GM12801 (cell line): ENCODE measurements around the gene HAND2.

Source experiments
- CTCF ChIP-seq: IDR thresholded peaks from one replicate; pipeline ENCODE4 v1.5.1; 2011; ENCODE audit warnings: control low read depth; ENCODE audit not compliant: insufficient read length; ENCODE audit errors: extremely low read depth

HAND2 gene

DNA sequence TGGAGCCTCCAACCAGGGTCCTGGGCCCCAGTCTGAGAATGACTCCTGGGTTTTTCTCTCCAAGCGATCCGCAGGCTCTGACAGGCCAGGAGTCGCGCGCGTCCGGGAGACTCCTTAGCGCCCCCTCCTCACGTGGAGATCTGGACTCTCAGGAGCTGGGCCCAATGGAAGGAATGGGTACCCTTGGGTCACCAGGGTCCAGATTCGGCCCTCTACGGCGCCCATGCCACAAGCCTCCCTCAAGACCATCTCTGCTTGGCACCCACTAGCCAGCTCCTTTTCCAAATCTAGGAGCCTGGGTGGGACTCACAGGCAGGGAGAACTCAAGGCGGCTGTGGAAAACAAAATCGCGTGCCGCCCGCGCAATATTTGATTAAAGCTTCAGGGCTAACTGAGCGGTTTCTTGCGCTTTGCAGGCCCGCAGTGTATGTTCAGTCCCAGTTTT is 7.1 kb downstream of the HAND2 start:
- TF ChIP-seq CTCF, result no peak

- no peak for TF ChIP-seq CTCF
Measured at GRCh38 chr4:173522160-173522950, 7.7 kb downstream of the HAND2 start.

DNA sequence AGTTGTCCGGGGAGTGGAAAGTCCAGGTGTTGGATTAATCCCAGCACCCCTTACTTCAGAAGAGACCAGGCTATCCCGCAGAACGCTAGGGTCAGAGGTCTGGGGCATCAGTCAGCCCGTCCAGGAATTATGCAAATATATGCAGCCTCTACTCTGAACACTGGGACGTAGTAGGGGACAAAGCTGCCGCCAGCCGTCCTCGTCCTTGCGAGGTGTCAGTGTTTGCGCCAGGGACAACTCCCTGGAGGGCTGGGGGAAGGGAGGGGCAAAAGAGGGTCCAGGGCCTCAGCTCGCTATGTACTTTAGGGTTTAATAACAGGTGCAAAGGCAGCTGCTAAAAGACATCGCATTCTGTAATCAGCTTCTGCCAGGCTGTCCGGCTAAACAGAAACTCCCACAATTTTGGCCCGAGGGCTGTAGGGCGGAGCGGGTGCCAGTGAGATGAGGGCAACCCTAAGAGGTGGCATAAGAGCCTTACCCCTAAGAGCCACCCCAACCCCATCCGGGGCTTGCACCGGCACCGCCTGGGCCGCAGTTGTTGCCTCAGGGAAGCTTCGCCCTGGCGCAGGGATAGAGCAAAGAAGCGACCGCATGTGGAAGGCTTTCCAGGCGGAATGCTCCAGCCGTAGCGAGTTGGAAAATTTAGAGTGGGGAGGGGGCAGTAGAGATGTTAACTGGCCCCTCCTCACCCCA is 8.4 kb downstream of the HAND2 start:
- no peak for TF ChIP-seq CTCF

DNA sequence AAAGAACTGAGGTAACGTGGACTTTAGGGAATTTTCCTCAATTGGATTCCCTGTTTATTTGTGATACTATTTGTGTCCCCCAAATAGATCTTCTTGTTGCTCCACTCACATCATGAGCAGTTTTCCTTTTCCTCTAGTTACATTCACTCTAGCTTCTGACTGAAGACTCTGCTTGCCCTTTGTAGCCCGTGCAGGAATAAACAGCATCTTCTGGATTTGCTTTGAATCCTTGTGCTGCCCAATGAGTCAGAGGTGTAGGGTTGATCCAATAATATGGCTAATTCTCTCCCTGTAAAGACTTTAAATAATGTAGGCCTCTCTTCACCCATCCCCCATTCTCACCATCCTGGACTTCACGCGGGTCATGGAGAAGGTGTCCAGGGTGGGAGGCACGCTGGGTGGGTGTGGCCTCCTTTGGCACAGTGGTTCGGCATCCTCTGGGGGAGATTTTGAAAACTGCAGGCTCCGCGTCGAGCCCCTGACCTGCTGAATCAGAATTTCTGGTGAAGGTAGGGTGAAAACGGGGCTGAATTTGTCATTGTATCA is 9.0 kb downstream of the HAND2 start:
- TF ChIP-seq CTCF, result no peak

GRCh38 chr4:173519111-173520101 is 10.6 kb downstream of the HAND2 start:
- no peak for TF ChIP-seq CTCF

DNA sequence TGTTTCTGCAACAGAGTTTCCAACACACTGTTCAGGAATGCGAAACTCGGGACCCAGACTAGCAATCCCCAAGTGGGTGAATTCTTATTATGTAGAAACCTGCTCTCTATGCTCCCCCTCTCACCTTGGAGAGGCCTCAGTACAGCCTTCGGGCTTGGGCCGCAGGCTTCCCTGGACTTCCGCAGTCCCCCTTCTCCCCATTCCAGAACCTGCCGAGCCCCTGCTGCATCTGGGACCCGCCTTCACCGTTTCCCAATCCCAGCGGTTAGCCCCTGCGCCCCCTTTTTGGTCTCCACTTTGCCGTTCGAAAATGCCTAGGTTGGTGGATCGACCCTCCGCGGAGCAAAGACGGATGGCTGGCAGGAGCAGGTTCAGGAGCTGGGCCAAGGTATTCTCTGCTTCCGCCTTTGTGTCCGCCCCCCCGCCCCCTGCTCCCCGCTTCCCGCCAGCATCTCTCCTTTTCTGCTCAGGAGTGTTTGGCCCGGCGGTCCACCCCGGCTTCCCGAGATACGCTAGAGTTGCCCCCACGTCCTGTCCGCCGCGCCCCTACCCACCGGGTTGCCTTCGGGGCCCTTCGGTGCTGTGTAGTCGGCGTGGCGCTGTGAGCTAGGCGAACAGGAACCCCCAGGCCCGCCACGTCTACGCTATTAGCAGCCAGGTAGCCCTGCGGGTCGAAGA is 11.5 kb downstream of the HAND2 start:
- TF ChIP-seq CTCF, result no peak
